ENCODE results near the gene TRIO.

DNA sequence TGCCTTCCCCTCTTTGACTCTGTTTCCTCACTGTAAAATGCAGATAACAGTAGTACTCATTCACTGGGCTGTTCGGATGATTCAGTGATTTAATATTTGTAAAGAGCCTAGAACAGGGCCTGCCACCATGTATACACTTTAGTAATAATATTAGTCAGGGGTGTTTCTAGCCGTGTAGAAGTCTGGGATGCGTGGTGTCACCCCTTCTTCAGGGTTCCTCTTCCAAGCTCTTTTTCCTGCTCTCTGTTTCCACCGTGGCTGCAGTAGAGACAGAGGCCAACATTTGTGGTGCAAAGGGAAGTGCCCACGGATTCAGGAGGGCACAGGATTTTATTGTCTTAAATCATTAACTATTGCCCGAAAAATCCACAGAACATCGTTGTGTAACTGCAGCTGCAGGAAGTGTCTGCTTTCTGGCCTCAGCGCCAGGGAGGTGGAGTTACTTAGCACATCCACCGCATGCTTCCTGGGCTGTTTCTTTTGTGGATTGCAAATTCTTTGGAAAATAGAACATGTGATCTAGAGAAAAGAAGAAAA is 61.7 kb downstream of the TRIO start:
- TF ChIP-seq, protein P1, sequence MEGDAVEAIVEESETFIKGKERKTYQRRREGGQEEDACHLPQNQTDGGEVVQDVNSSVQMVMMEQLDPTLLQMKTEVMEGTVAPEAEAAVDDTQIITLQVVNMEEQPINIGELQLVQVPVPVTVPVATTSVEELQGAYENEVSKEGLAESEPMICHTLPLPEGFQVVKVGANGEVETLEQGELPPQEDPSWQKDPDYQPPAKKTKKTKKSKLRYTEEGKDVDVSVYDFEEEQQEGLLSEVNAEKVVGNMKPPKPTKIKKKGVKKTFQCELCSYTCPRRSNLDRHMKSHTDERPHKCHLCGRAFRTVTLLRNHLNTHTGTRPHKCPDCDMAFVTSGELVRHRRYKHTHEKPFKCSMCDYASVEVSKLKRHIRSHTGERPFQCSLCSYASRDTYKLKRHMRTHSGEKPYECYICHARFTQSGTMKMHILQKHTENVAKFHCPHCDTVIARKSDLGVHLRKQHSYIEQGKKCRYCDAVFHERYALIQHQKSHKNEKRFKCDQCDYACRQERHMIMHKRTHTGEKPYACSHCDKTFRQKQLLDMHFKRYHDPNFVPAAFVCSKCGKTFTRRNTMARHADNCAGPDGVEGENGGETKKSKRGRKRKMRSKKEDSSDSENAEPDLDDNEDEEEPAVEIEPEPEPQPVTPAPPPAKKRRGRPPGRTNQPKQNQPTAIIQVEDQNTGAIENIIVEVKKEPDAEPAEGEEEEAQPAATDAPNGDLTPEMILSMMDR (conservative IDR thresholded peaks at IDR 0.05; ENCODE audit: low read depth, low read length): no peak
- no peak for TF ChIP-seq EZH2 (IDR thresholded peaks at IDR 0.05; ENCODE audit: borderline replicate concordance, low read depth, low read length, poor library complexity, severe bottlenecking)

All from A673 (cell line).